Prostate gland (tissue), 2 donors: ENCODE data around the gene PCP2. TPM values are rescaled to one million over a fixed set of nuclear protein-coding genes. Genes with fewer than 3 reads are reported as not detected.

Source experiments
- DNase-seq: peaks from one replicate; pipeline ENCODE4 v3.0.0-alpha.2; 2019; ENCODE audit warnings: low spot score
- H3K27ac ChIP-seq, 2 donors: fragments of 200-600 bp; sonication (generic); 2 replicates each; pipeline ENCODE4 v1.5.1; 2017 to 2019
- H3K27me3 ChIP-seq: fragments of 200-600 bp; sonication (generic); replicated peaks from 2 replicates; pipeline ENCODE4 v1.5.1; 2019; ENCODE audit not compliant: insufficient read depth
- H3K36me3 ChIP-seq, 2 donors: fragments of 200-600 bp; sonication (generic); 1 replicate in 1 of 2; 2 replicates in 1 of 2; pipeline versions ENCODE4 v1.5.1 to v1.8.1; 2017 to 2019
- H3K4me1 ChIP-seq: fragments of 200-600 bp; sonication (generic); replicated peaks from 2 replicates; pipeline ENCODE4 v1.5.1; 2019
- H3K4me3 ChIP-seq, 2 donors: fragments of 200-600 bp; sonication (generic); 2 replicates each; pipeline ENCODE4 v1.5.1; 2017 to 2019
- H3K9me3 ChIP-seq: fragments of 200-600 bp; sonication (generic); 2 replicates; pipeline ENCODE4 v1.5.1; 2017
- CTCF ChIP-seq, 4 experiments: fragments of 200-600 bp in 2 of 4; fragments of 450-650 bp in 2 of 4; sonication (generic) in 2 of 4; IDR thresholded peaks; 1 replicate in 3 of 4; 2 replicates in 1 of 4; pipeline ENCODE4 v1.5.1; 2016 to 2019; ENCODE audit warnings: antibody characterized with exemption in 4 of 4, mild to moderate bottlenecking in 2 of 4, moderate library complexity in 2 of 4
- POLR2A ChIP-seq: fragments of 450-650 bp; IDR thresholded peaks from one replicate; pipeline ENCODE4 v1.6.1; 2016; ENCODE audit warnings: antibody characterized with exemption, mild to moderate bottlenecking
- POLR2AphosphoS5 ChIP-seq: sonication (generic); formaldehyde crosslinking; IDR thresholded peaks from one replicate; pipeline ENCODE4 v1.6.1; 2017; ENCODE audit warnings: antibody characterized with exemption
- WGBS: methylation state at CpG from one replicate; pipeline ENCODE4 v1.1.5; 2018; 5-methylcytosine and 5-hydroxymethylcytosine counted together
- intact Hi-C: fragments of 100-400 bp; cut with DNase I; formaldehyde crosslinking; loops from one replicate; pipeline ENCODE4 v1.14.2; 2022
- total RNA-seq, 2 donors: library from RNA; depleted of rRNA; stranded (reverse); fragments of >200 nt; gene quantifications; one replicate each; pipeline ENCODE4 v1.1.0, GENCODE V29; 2016

The PCP2 gene
- total RNA-seq, 2 donors from 2014 or later, result 1.8 to 10.2 TPM

- no peaks in the 10 kb centered on the region for H3K36me3 ChIP-seq
- DNase-seq, result no peak
- H3K27ac ChIP-seq, result peak overlapping the region in 1 of 2 donors; percentile 85
- H3K4me3 ChIP-seq, result peak overlapping the region; percentile 54 to 68
- TF ChIP-seq CTCF (IDR thresholded peaks at IDR 0.05) (no peak), POLR2A (no peak), POLR2AphosphoS5 (no peak)
- 60% methylated on average over 16 of the region's 16 CpGs for WGBS
- no peaks in the 10 kb centered on the region for H3K9me3 ChIP-seq
- H3K4me1 ChIP-seq, result no peaks in the 10 kb centered on the region
- no peaks in the 10 kb centered on the region for H3K27me3 ChIP-seq
- intact Hi-C loops, result loop anchor here (10.0 kb wide), 1 partner anchor 542 kb away; no protein-coding TSS in a partner anchor
These were observed 2.8 kb upstream of the PCP2 start for GRCh38 chr19:7636317-7636690.

- Histone ChIP-seq H3K27me3 (no peaks in the 10 kb centered on the region), H3K27ac (no peak overlapping the region)
- intact Hi-C loops, result loop anchor here (10.0 kb wide), 1 partner anchor 541 kb away; no protein-coding TSS in a partner anchor
These were observed 2.2 kb upstream of the PCP2 start for GRCh38 chr19:7635670-7636069.

GRCh38 chr19:7632340-7633203, 947 bp downstream of the PCP2 start:
- peaks cover 13% of the 10 kb centered on the region for H3K4me1 ChIP-seq
- TF ChIP-seq POLR2A (no peak), CTCF (IDR thresholded peaks at IDR 0.05) (no peak), POLR2AphosphoS5 (no peak)
- intact Hi-C loops, result loop anchor here (10.0 kb wide), 1 partner anchor 538 kb away; no protein-coding TSS in a partner anchor
- no peaks in the 10 kb centered on the region for H3K9me3 ChIP-seq
- WGBS, result 87% methylated on average over 40 of the region's 40 CpGs
- H3K27ac ChIP-seq, result no peak overlapping the region
- H3K36me3 ChIP-seq, result no peaks in the 10 kb centered on the region
- H3K27me3 ChIP-seq, result no peaks in the 10 kb centered on the region
- H3K4me3 ChIP-seq, result no peak overlapping the region
- DNase-seq, result no peak

More at GRCh38 chr19:7635670-7636069, 2.2 kb upstream of the PCP2 start:
- no peak for DNase-seq
- Histone ChIP-seq H3K4me3 (no peak overlapping the region), H3K4me1 (no peaks in the 10 kb centered on the region), H3K36me3 (no peaks in the 10 kb centered on the region), H3K9me3 (no peaks in the 10 kb centered on the region)
- WGBS, result 50% methylated on average over 6 of the region's 6 CpGs
- no peak for TF ChIP-seq POLR2AphosphoS5
- no peak for TF ChIP-seq POLR2A
- no peak for TF ChIP-seq CTCF (IDR thresholded peaks at IDR 0.05)

GRCh38 chr19:7631577-7631976, 1.9 kb downstream of the PCP2 start:
- Histone ChIP-seq H3K4me1 (peaks cover 13% of the 10 kb centered on the region), H3K27ac (no peak overlapping the region), H3K27me3 (no peaks in the 10 kb centered on the region), H3K9me3 (no peaks in the 10 kb centered on the region), H3K4me3 (no peak overlapping the region), H3K36me3 (no peaks in the 10 kb centered on the region)
- intact Hi-C loops, result loop anchor here (10.0 kb wide), 1 partner anchor 537 kb away; no protein-coding TSS in a partner anchor
- DNase-seq, result no peak
- TF ChIP-seq POLR2AphosphoS5 (no peak), CTCF (IDR thresholded peaks at IDR 0.05) (no peak), POLR2A (no peak)
- 92% methylated on average over 12 of the region's 12 CpGs for WGBS
